SK-N-SH (cell line): ENCODE data around the gene ZGLP1. TPM values are rescaled to one million over a fixed set of nuclear protein-coding genes. Genes with fewer than 3 reads are reported as not detected.

Source experiments
- CTCF ChIA-PET: fragments of 300-600, 350-600 bp; formaldehyde crosslinking; extraction: SDS; loops from one replicate; lab custom pipeline; 2021; lab: Yijun Ruan, JAX
- POLR2A ChIA-PET: fragments of 350-600 bp; sonication (Branson Sonifier 250); formaldehyde crosslinking; extraction: SDS; loops from one replicate; lab custom pipeline; 2020; ENCODE audit warnings: antibody characterized with exemption, inconsistent platforms; lab: Yijun Ruan, JAX
- DNase-seq: peaks from one replicate; pipeline ENCODE4 v3.0.0; 2012
- H2AFZ ChIP-seq: fragments of 200-600 bp; sonication (generic); 2 replicates; pipeline ENCODE4 v1.8.1; 2016; ENCODE audit warnings: antibody characterized with exemption, mild to moderate bottlenecking, low read depth
- H3F3A ChIP-seq: fragments of 200-600 bp; sonication (generic); replicated peaks from 2 replicates; pipeline ENCODE3; 2016; ENCODE audit warnings: antibody characterized with exemption, mild to moderate bottlenecking; ENCODE audit not compliant: insufficient read depth
- H3K27ac ChIP-seq, 2 experiments: fragments of 200-500 bp in 1 of 2; fragments of 200-600 bp in 1 of 2; sonication (Bioruptor generic) in 1 of 2; sonication (generic), shearing (Covaris generic) in 1 of 2; 2 replicates each; pipeline versions ENCODE4 v1.5.1 to v1.6.1; 2014 to 2016; ENCODE audit warnings: low read depth in 2 of 2, inconsistent platforms in 1 of 2, low read length in 1 of 2, mild to moderate bottlenecking in 1 of 2, mixed read lengths in 1 of 2
- H3K27me3 ChIP-seq: fragments of 200-600 bp; sonication (generic), shearing (Covaris generic); 2 replicates; pipeline ENCODE4 v1.6.1; 2016; ENCODE audit warnings: mixed run types; ENCODE audit not compliant: insufficient read depth
- H3K36me3 ChIP-seq, 2 experiments: fragments of 200-500 bp in 1 of 2; fragments of 200-600 bp in 1 of 2; sonication (Bioruptor generic) in 1 of 2; sonication (generic) in 1 of 2; replicated peaks in 1 of 2; 2 replicates each; pipeline versions ENCODE3 to v1.5.1; 2014 to 2016; ENCODE audit warnings: low read length in 1 of 2, mild to moderate bottlenecking in 1 of 2; ENCODE audit not compliant: insufficient read depth in 2 of 2, control insufficient read depth in 1 of 2
- H3K4me1 ChIP-seq, 2 experiments: fragments of 200-500 bp in 1 of 2; fragments of 200-600 bp in 1 of 2; sonication (Bioruptor generic) in 1 of 2; sonication (generic), shearing (Covaris generic) in 1 of 2; 2 replicates each; pipeline versions ENCODE4 v1.5.1 to v1.6.1; 2014 to 2016; ENCODE audit warnings: low read depth in 1 of 2, low read length in 1 of 2, mixed run types in 1 of 2; ENCODE audit not compliant: insufficient read depth in 2 of 2, control insufficient read depth in 1 of 2
- H3K4me2 ChIP-seq: fragments of 200-600 bp; sonication (generic), shearing (Covaris generic); 2 replicates; pipeline ENCODE4 v1.6.1; 2017; ENCODE audit warnings: mixed run types
- H3K4me3 ChIP-seq, 2 experiments: fragments of 200-500 bp in 1 of 2; fragments of 200-600 bp in 1 of 2; sonication (Bioruptor generic) in 1 of 2; sonication (generic), shearing (Covaris generic) in 1 of 2; 2 replicates each; pipeline versions ENCODE4 v1.5.1 to v1.8.1; 2014 to 2016; ENCODE audit warnings: low read depth in 2 of 2, inconsistent platforms in 1 of 2, low read length in 1 of 2, mild to moderate bottlenecking in 1 of 2, mixed read lengths in 1 of 2, moderate library complexity in 1 of 2
- H3K79me2 ChIP-seq: fragments of 200-600 bp; sonication (generic); 2 replicates; pipeline ENCODE4 v1.8.1; 2017; ENCODE audit warnings: mild to moderate bottlenecking; ENCODE audit not compliant: insufficient read depth
- H3K9ac ChIP-seq: fragments of 200-600 bp; sonication (generic); 2 replicates; pipeline ENCODE4 v1.6.1; 2017; ENCODE audit warnings: mixed run types
- H3K9me2 ChIP-seq: fragments of 200-600 bp; sonication (generic); 2 replicates; pipeline ENCODE4 v1.6.1; 2017; ENCODE audit warnings: mixed run types
- H3K9me3 ChIP-seq: fragments of 200-600 bp; sonication (generic); 2 replicates; pipeline ENCODE4 v1.6.1; 2017; ENCODE audit warnings: mixed run types, mild to moderate bottlenecking, moderate library complexity
- H4K20me1 ChIP-seq: fragments of 200-600 bp; sonication (generic); 2 replicates; pipeline ENCODE4 v1.6.1; 2017; ENCODE audit warnings: mild to moderate bottlenecking, mixed run types; ENCODE audit not compliant: insufficient read depth
- EP300 ChIP-seq, 2 experiments: IDR thresholded peaks; 2 replicates each; pipeline versions ENCODE4 v1.4.0 to v1.6.1; 2012; ENCODE audit warnings: borderline replicate concordance in 1 of 2, low read depth in 1 of 2, low read length in 1 of 2
- GABPA ChIP-seq: IDR thresholded peaks from 2 replicates; pipeline ENCODE4 v1.4.0; 2012; ENCODE audit warnings: low read depth, mild to moderate bottlenecking
- JUND ChIP-seq: IDR thresholded peaks from 2 replicates; pipeline ENCODE4 v1.4.0; 2012
- NRF1 ChIP-seq: IDR thresholded peaks from 2 replicates; pipeline ENCODE4 v1.6.1; 2012; ENCODE audit warnings: low read depth, mild to moderate bottlenecking, low read length
- RFX5 ChIP-seq: IDR thresholded peaks from 2 replicates; pipeline ENCODE4 v1.6.1; 2012; ENCODE audit warnings: mild to moderate bottlenecking, improper control_type of control experiment, low read length
- SIN3A ChIP-seq: IDR thresholded peaks from 2 replicates; pipeline ENCODE4 v1.6.1; 2012; ENCODE audit warnings: low read depth, mild to moderate bottlenecking, low read length, moderate library complexity, borderline replicate concordance
- SMC3 ChIP-seq: IDR thresholded peaks from 2 replicates; pipeline ENCODE4 v1.6.1; 2012; ENCODE audit warnings: low read depth, low read length, improper control_type of control experiment
- TEAD4 ChIP-seq: IDR thresholded peaks from 2 replicates; pipeline ENCODE4 v1.4.0; 2012; ENCODE audit warnings: mild to moderate bottlenecking, borderline replicate concordance; ENCODE audit not compliant: insufficient read depth
- ZBTB33 ChIP-seq: IDR thresholded peaks from 2 replicates; pipeline ENCODE4 v1.4.0; 2012; ENCODE audit warnings: low read depth, borderline replicate concordance
- WGBS: methylation state at CpG from one replicate; pipeline ENCODE4 v1.1.6; 2017; ENCODE audit warnings: low lambda C conversion rate; 5-methylcytosine and 5-hydroxymethylcytosine counted together
- polyA plus RNA-seq, 3 experiments: library from polyadenylated mRNA; depleted of rRNA; stranded (reverse); fragments of >200 nt; gene quantifications; 2 replicates each; pipeline ENCODE4 v1.2.3, GENCODE V29; 2012

ZGLP1 gene
- polyA plus RNA-seq, 1 of the 3 experiments (the other 2 are of a cell fraction) = 1.8 TPM

- 0 out of 2 replicates have a peak, but pooled peaks have one; percentile 11 for TF ChIP-seq RFX5
- no peak for TF ChIP-seq NRF1
- TF ChIP-seq, all 33 proteins: peak for 1
- H3K9me2 ChIP-seq = no peaks in the 10 kb centered on the region
- no peaks in the 10 kb centered on the region for H4K20me1 ChIP-seq
- H3K9me3 ChIP-seq = no peaks in the 10 kb centered on the region
- no peak overlapping the region for H3K27ac ChIP-seq
- peaks cover 0 to 39% of the 10 kb centered on the region in 2 experiments; a peak in 1 of 4 replicates for H3K4me1 ChIP-seq
- WGBS = 0% methylated on average over 10 of the region's 23 CpGs
- H3K4me2 ChIP-seq = peak overlapping the region; percentile 98
- CTCF ChIA-PET = interaction anchor here (1.2 to 7.4 kb wide), 9 partner anchors 10 to 128 kb away, joined by 3 to 65 read pairs (median 9); partner anchors contain the start of genes CDC37 and ICAM1
- H3F3A ChIP-seq = peaks cover 6% of the 10 kb centered on the region
- DNase-seq = peak; percentile 83
- no peaks in the 10 kb centered on the region for H3K79me2 ChIP-seq
- no peaks in the 10 kb centered on the region; the same call in 1 of the 2 replicates for H3K27me3 ChIP-seq
- H3K36me3 ChIP-seq = no peaks in the 10 kb centered on the region
- POLR2A ChIA-PET = interaction anchor here (1.2 to 1.4 kb wide), 2 partner anchors 11 to 13 kb away, joined by 3 to 4 read pairs; no protein-coding TSS in a partner anchor
- peak overlapping the region; percentile 91; the same call in 1 of the 2 replicates for H2AFZ ChIP-seq
- H3K9ac ChIP-seq = no peak overlapping the region
- peak overlapping the region; percentile 37 to 77 for H3K4me3 ChIP-seq
Observed at GRCh38 chr19:10288662-10289166, 20.9 kb downstream of the ZGLP1 start.

- no peaks in the 10 kb centered on the region for H3K79me2 ChIP-seq
- no peak within 1 kb of the TSS for H3K9ac ChIP-seq
- 55% methylated on average over 26 of the region's 59 CpGs for WGBS
- peak; percentile 64 for DNase-seq
- no peaks in the 10 kb centered on the region; the same call in 1 of the 2 replicates for H3K27me3 ChIP-seq
- H4K20me1 ChIP-seq = no peaks in the 10 kb centered on the region
- no peak within 1 kb of the TSS for H2AFZ ChIP-seq
- H3K4me3 ChIP-seq = no peak within 1 kb of the TSS
- POLR2A ChIA-PET = no interaction called here
- no peak within 1 kb of the TSS for H3K27ac ChIP-seq
- CTCF ChIA-PET = interaction anchor here (1.0 to 7.4 kb wide), 8 partner anchors 18 to 137 kb away, joined by 3 to 65 read pairs (median 9); partner anchors contain the start of gene ICAM1
- TF ChIP-seq TEAD4 (no peak), JUND (no peak), SIN3A (no peak), SMC3 (no peak), ZBTB33 (no peak), GABPA (no peak), EP300 (IDR thresholded peaks at IDR 0.05; ENCODE audit: borderline replicate concordance in 1 of 2, low read depth in 1 of 2, low read length in 1 of 2) (no peak)
- H3K4me1 ChIP-seq = peaks cover 0 to 29% of the 10 kb centered on the region in 2 experiments; a peak in 1 of 4 replicates
- H3K36me3 ChIP-seq = no peaks in the 10 kb centered on the region
- H3K9me3 ChIP-seq = no peaks in the 10 kb centered on the region
- H3F3A ChIP-seq = peaks cover 6% of the 10 kb centered on the region
- no peak within 1 kb of the TSS for H3K4me2 ChIP-seq
- no peaks in the 10 kb centered on the region for H3K9me2 ChIP-seq
Observed at GRCh38 chr19:10286803-10287737, 22.5 kb downstream of the ZGLP1 start, which contains the start of gene ICAM4. ICAM4 (plus strand) TSS chr19:10286955; CDS start chr19:10287013, 58 bp downstream.
